OCI-LY1 (cell line): ENCODE measurements around the gene GSE1.

ENCODE experiments used
- EZH2 ChIP-seq: fragments of 200-600 bp; sonication (generic), shearing (Covaris generic); IDR thresholded peaks from 2 replicates; pipeline ENCODE4 v1.8.0; 2017; ENCODE audit warnings: borderline replicate concordance, mixed run types, mild to moderate bottlenecking, antibody characterized with exemption, low read length, moderate library complexity, mixed read lengths
- TF ChIP-seq, protein P1 (sequence below): fragments of 200-600 bp; sonication (generic), shearing (Covaris generic); IDR thresholded peaks from 2 replicates; pipeline ENCODE4 v1.5.1; 2017; ENCODE audit warnings: mild to moderate bottlenecking, antibody characterized with exemption, low read length, moderate library complexity, mixed read lengths

DNA sequence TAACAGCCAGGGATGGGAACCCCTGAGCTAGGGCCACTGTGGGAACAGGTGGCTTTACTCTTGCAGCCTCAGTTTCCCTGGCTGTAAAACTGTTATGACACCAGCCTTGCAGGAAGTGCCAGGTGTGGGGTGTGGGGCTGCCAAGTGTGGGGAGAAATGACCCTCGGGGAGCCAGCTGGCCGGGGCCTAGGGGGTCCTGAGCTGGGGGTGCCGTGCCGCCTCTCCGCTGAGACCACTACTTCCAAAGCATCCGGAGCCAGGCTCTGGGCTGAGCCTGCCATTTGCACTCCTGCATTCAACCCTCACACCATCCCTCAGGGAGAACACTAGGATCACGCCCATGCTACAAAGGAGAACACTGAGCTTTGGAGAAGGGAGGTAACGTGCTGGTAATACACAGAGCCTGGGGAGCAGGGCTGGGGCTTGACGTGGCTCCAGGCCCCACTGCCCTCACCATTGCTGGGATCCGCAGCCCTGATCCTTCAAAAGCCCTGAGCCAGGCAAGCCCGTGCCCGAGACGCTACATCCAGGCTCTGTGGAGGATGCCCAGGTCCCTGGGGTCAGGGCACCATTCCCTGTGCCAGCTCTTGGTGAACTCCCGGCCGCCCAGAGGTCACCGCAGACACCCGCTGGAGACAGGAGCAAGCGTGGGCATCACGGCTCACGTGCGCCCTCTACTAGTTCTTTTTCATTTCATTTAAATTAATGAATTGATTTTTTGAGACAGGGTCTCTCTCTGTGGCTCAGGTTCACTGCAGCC lies 104.5 kb downstream of the GSE1 start:
- TF ChIP-seq, protein P1, sequence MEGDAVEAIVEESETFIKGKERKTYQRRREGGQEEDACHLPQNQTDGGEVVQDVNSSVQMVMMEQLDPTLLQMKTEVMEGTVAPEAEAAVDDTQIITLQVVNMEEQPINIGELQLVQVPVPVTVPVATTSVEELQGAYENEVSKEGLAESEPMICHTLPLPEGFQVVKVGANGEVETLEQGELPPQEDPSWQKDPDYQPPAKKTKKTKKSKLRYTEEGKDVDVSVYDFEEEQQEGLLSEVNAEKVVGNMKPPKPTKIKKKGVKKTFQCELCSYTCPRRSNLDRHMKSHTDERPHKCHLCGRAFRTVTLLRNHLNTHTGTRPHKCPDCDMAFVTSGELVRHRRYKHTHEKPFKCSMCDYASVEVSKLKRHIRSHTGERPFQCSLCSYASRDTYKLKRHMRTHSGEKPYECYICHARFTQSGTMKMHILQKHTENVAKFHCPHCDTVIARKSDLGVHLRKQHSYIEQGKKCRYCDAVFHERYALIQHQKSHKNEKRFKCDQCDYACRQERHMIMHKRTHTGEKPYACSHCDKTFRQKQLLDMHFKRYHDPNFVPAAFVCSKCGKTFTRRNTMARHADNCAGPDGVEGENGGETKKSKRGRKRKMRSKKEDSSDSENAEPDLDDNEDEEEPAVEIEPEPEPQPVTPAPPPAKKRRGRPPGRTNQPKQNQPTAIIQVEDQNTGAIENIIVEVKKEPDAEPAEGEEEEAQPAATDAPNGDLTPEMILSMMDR = peak; percentile 68
- no peak for TF ChIP-seq EZH2
